GM19193 (cell line): ENCODE measurements around the gene DMXL2.

Experiments
- POLR2A ChIP-seq: IDR thresholded peaks from 4 replicates; pipeline ENCODE4 v1.6.1; 2011; ENCODE audit not compliant: insufficient read depth, insufficient read length; ENCODE audit errors: extremely low read depth

DMXL2 gene

GRCh38 chr15:51622604-51623370 lies at the start of gene DMXL2:
TSS of gene DMXL2 (minus strand) at chr15:51622771. CDS start at chr15:51622545, 226 bp downstream.
- peak; percentile 52 for TF ChIP-seq POLR2A

- TF ChIP-seq POLR2A: no peak
Measured at GRCh38 chr15:51672155-51672687, 49.6 kb upstream of the DMXL2 start.

GRCh38 chr15:51669381-51669780 lies 46.8 kb upstream of the DMXL2 start:
- no peak for TF ChIP-seq POLR2A

- no peak for TF ChIP-seq POLR2A
Measured at GRCh38 chr15:51668446-51668845, 45.9 kb upstream of the DMXL2 start.

- no peak for TF ChIP-seq POLR2A
Measured at GRCh38 chr15:51667478-51667877, 44.9 kb upstream of the DMXL2 start.

GRCh38 chr15:51661072-51661471 lies 38.5 kb upstream of the DMXL2 start:
- no peak for TF ChIP-seq POLR2A

GRCh38 chr15:51658664-51659063 lies 36.1 kb upstream of the DMXL2 start:
- no peak for TF ChIP-seq POLR2A

- TF ChIP-seq POLR2A: no peak
Measured at GRCh38 chr15:51652084-51652668, 29.6 kb upstream of the DMXL2 start.

GRCh38 chr15:51649659-51650521 lies 27.3 kb upstream of the DMXL2 start:
- TF ChIP-seq POLR2A: no peak

- no peak for TF ChIP-seq POLR2A
Measured at GRCh38 chr15:51647128-51647562, 24.6 kb upstream of the DMXL2 start.

- no peak for TF ChIP-seq POLR2A
Measured at GRCh38 chr15:51642696-51643095, 20.1 kb upstream of the DMXL2 start.

- no peak for TF ChIP-seq POLR2A
Measured at GRCh38 chr15:51641490-51642130, 19.0 kb upstream of the DMXL2 start.

- TF ChIP-seq POLR2A: no peak
Measured at GRCh38 chr15:51634591-51635198, 12.1 kb upstream of the DMXL2 start.

GRCh38 chr15:51629612-51630011 lies 7.0 kb upstream of the DMXL2 start:
- no peak for TF ChIP-seq POLR2A
